Cortex of kidney (tissue), 1 donor: Measurements from ENCODE around the gene BAAT.
"Not testable (repeated sequence)": the region's sequence is repeated elsewhere in the genome, so short reads cannot be mapped to it uniquely, and the experiment has no call there.

ENCODE experiments used
- DNase-seq: peaks from one replicate; lab custom pipeline; 2025; lab: John Stamatoyannopoulos, UW

BAAT gene

DNA sequence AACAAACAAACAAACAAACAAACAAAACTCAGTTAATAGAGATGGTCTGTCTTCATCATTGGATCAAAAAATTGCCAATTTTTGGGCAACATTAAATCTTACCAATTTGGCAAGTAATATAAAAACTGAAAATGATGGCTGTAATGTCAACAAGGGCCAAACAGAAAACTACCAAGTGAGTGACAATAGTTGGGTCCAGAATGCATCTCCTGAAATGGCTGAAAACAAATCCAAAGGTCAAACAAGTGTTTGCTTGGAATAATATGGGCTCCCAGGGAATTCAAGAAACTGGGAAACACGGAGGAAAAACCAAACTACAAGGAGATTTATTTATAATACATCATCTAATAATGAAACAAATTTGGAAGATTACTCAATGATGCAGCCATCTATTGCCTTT lies 25.1 kb downstream of the BAAT start:
- DNase-seq = no peak

- no peak for DNase-seq
Observed at GRCh38 chr9:101356619-101357018, 28.2 kb downstream of the BAAT start.

GRCh38 chr9:101354765-101355708 lies 29.8 kb downstream of the BAAT start:
- no peak for DNase-seq

DNA sequence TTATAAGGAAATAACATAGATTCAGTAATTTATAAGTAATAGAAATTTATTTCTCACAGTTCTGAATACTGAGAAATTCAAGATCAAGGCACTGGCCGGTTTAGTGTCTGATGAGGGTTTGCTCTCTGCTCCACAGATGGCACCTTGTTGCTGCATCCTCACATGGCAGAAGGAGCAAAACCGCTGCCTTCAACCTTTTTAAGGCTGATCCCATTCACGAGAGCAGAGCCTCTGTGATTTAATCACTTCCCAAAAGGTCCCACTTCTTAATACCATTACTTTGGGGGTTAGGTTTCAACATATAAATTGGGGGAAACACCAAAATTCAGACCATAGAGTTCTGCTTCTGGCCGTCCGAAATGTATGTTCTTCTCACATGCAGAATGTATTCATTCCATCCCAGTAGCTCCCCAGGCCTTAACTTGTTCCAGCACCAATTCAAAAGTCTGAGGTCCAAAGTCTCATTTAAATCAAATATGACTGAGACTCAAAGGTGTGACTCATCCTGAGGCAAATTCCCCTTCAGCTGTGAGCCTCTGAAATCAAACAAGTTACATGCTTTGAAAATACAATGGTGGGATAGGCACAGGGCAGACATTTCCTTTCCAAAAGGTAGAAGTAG lies 30.6 kb downstream of the BAAT start:
- no peak for DNase-seq

GRCh38 chr9:101353683-101354082 lies 31.1 kb downstream of the BAAT start:
- no peak for DNase-seq

- no peak for DNase-seq
Observed at GRCh38 chr9:101352892-101353463, 31.8 kb downstream of the BAAT start.

GRCh38 chr9:101350285-101350684 lies 34.5 kb downstream of the BAAT start:
- DNase-seq = no peak

DNA sequence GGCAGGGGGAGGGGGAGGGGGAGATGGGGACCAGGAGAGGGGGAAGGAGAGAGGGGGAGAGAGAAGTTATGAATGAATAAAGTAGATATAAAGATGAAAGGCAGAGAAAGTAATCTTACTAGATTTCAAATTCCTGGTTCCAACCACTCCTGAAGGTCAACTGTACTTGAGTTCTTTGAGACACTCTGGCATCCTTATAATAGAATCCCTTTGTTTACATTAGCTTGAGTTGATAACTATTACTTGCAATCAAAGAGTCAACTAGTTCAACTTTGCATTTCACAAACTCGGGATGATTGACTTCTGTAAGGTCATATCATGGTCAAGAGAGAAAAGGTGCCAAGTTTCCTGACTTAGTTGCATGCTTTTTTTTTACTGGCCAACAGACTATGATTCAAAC lies 42.2 kb downstream of the BAAT start:
- no peak for DNase-seq

DNA sequence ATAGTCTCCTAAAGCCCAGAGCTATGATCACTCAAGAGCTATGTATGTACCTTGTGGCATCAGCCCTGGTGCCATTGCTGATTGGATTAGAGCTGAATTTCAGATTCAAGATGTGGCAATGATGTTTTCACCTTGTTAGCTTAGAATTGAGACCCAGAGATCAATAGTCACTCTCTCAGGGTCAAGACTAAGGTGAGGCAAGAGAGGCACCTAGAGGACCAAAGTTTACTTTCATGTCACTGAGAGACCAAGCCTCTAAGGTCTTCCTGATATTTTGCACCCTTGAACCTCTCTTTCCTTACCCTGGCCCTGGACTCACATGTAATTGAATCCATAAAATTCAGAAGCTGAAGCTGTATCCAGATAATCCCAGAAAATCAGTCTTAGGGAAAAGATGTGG lies 42.8 kb downstream of the BAAT start:
- no peak for DNase-seq

- DNase-seq = no peak
Observed at GRCh38 chr9:101337237-101337636, 47.6 kb downstream of the BAAT start.

GRCh38 chr9:101336091-101336490 lies 48.7 kb downstream of the BAAT start:
- DNase-seq = no peak

GRCh38 chr9:101333926-101334702 lies 50.7 kb downstream of the BAAT start:
- no peak for DNase-seq

DNA sequence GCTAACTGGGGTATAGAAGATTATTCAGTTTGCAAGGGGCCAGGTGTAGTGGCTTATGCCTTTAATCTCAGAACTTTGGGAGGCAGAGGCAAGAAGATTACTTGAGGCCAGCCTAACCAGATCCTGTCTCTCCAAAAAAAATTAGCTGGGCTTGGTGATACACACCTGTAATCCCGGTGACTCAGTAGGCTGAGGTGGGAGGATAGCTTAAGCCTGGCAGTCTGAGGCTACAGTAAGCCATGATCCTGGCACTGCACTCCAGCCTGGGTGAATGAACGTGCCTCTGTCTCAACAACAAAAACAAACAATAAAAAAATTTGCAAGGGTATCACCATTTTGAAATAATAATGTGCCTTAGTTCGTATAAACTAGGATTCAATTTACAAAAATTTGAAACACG lies 51.3 kb downstream of the BAAT start:
- no peak for DNase-seq

GRCh38 chr9:101332362-101332761 lies 52.4 kb downstream of the BAAT start:
- DNase-seq = no peak

GRCh38 chr9:101327422-101327909 lies 57.3 kb downstream of the BAAT start:
- not testable (repeated sequence) for DNase-seq

DNA sequence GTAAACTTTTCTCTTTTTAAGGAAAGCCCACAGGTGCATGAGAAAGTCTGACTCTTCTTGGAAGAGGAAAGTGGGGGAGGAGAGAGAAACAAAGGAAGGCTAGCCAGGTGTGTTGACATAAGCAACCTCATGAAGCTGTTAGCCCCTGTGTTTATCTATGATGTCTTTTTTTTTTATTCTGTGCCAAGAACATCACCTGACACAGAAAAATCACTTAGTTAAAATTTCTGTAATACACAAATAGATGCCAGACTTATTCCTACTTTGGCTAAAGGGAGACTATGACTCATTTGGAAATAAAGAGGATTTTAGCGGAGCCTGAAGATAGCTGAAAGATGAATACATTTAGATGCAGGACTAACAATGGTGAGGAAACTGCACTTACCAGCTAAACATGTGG lies 58.3 kb downstream of the BAAT start:
- no peak for DNase-seq

GRCh38 chr9:101326035-101326434 lies 58.8 kb downstream of the BAAT start:
- DNase-seq = no peak

DNA sequence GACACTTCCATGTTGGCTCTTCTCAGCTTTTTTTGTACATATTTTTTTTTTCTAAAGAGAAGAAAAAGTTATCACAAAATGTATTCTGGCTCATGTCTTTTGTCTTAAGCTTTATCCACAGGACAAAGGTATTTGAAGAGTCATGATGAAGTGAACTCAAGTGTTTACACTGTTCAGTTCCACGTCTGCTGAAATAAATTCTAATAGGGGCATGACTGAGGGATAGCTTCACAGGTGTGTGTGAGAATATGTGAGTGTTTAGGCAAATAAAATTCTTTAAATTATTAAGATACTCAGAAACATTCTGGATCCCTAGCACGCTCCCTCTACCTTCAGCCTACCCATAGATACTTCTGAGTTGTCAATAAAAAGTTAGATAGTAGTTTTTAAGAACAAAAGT lies 59.8 kb downstream of the BAAT start:
- no peak for DNase-seq

GRCh38 chr9:101324245-101324804 lies 60.5 kb downstream of the BAAT start:
- no peak for DNase-seq

DNA sequence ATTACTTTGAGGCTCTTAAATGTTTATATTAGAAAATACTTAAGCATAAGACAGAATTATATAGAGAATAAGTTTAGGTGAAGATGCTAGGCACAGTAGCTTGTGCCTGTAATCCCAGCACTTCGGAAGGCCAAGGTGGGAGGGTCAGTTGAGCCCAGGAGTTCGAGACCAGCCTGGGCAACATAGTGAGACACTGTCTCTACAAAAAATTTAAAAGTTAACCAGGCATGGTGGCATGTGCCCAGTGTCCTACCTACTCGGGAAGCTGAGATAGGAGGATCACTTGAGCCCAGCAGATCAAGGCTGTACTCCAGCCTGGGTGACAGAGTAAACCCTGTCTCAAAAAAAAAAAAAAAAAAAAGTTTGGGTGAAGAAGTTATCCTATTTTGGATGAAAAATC lies 61.7 kb downstream of the BAAT start:
- DNase-seq = no peak

- no peak for DNase-seq
Observed at GRCh38 chr9:101317735-101318134, 67.1 kb downstream of the BAAT start.

DNA sequence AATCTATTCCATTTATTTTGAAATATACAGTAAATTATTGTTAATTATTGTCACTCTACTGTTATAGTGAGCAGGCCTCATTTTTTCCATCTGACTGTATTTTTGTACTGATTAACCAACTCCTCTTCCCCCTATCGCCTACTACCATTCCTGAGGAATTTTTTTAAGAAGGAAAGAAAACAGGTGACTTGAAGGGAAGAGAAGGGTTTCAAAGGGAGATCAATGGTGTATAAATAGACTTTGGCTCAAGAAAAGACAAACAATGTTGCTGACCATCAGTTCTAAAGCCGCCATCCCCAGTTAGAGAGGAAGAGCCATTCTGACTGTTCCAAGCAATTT lies 69.7 kb downstream of the BAAT start:
- DNase-seq = no peak
